HG03025 (cell line): ENCODE data around the gene DAB2IP.
"Not testable (repeated sequence)": the region's sequence is repeated elsewhere in the genome, so short reads cannot be mapped to it uniquely, and the experiment has no call there.

Experiments
- ATAC-seq: cut with Tn5 transposase; IDR thresholded peaks from one replicate; pipeline ENCODE4 v1.9.1; 2021; ENCODE audit warnings: mild to moderate bottlenecking, moderate library complexity; ENCODE audit not compliant: unreplicated experiment, low FRiP score

DAB2IP gene

GRCh38 chr9:121782514-121783110 lies 131.2 kb downstream of the DAB2IP start:
- no peak for ATAC-seq

DNA sequence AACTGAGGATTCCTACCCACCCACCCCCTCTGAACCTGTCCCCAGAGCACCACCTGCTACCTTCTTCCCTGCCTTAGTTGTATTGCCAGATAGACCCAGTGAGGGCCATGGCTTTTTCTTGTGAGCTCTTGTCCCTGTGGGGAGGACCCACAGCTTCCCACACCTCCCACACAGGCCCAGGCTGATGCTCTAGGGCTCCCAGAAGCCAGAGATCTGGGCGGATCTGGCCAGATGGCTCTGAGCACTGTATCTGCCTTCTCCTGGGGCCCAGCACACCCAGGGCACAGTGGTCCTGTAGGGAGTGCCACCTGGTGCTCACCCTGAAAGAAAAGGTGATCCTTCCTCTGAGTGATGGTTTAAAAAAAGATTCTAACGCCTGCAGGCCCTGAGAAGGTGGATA lies 131.7 kb downstream of the DAB2IP start:
- ATAC-seq, result no peak

GRCh38 chr9:121783521-121784507 lies 132.4 kb downstream of the DAB2IP start:
- no peak for ATAC-seq

DNA sequence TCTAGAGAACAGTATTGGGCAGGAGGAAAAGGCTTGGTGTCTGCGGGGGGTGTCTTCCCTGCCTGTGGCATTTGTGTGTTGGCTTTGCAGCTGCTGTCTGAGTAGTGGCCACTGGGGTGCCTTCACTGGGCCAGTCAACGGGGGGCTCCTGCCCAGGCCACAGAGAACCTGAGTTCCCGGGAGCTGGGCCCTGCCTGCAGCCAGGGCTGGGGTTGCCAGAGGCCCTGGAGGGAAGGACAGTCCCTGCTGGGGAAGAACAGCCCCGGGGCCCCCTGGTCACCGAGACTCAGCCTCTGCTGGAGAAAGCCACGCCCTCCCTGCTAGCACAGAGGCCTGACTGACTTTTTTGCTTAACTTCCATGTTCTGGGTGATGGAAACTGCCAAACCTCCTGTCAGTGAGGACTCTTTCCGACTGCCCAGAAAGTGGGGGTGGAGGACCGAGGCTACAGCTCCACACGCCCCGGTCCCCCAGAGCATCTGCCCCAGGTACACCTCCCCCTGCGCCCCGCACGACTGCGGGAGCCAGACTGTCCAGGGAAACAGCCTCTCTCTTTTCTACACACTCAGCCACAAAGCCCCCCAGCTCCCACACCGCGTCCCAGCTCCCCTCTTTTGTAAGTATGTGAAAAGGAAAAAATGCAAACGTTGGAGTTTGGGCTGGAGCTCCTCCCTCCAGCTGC lies 133.4 kb downstream of the DAB2IP start:
- no peak for ATAC-seq

- ATAC-seq, result no peak
Observed at GRCh38 chr9:121785673-121786542, 134.5 kb downstream of the DAB2IP start.

DNA sequence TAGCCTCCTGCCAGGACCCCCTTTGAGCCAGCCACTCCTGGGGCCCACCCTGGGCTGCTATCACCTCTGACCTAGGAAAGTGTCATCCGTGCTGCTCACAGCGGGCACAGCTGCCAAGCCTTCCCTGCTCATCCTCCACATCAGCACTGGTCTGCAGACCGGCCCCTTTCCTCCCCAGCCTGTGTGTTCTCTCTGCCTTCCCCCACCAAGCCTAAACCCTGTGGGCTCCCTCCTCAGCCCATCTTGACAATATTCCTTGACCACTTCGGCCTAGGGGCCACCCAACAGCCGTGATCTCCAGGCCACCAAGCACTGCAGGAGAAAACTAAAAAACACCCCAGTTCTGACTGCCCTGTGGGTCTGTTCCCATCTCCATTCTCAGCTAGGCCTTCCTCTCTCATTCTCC lies 135.1 kb downstream of the DAB2IP start:
- ATAC-seq, result no peak

DNA sequence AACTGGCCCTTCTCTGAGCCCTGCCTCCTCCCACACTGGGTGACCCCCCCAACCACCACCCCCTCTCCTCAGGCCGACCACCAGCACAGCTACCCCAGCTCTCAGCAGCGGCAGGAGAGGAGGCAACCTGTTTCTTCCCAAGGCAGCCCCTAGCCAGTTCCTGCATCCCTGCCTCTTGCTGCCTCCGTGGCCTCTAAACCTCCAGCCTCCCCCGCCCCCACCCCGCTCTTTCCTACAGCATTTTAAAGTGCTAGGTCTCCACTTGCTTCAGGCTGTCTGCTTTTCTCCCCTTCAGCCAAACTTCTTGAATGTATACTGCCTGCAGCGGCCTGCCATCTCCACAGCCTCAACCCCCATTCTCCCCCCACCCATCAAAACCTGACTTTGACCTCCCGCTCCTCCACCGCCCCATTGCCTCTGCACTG lies 135.6 kb downstream of the DAB2IP start:
- ATAC-seq, result no peak

DNA sequence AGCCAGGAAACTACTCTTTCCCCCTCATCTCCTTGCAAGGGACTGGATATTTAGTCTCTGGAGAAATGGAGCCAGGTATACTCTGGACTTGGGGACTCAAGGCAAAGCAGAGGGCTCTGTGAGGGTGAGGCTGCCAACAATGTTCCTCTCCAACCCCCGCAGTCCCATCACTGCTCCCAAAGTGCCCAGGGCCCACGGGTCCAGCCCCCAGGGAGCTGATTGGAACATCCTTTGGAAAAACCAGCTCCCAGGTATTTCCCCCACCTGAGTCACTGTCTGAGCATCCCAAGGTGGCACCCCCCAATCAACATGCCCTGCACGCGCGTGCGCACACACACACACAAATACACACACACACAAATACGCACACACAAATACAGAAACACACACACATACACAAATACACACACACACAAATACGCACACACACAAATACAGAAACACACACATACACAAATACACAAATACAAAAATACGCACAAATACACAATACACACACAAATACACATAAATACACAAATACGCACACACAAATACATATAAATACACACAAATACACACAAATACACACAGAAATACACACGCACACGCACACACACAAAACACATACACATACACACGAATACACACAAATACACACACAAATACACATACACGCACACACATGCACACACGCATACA lies 137.4 kb downstream of the DAB2IP start:
- ATAC-seq, result no peak

- no peak for ATAC-seq
Observed at GRCh38 chr9:121790841-121791240, 139.4 kb downstream of the DAB2IP start.

GRCh38 chr9:121792476-121792875 lies 141.0 kb downstream of the DAB2IP start:
- ATAC-seq, result not testable (repeated sequence)

- not testable (repeated sequence) for ATAC-seq
Observed at GRCh38 chr9:121794334-121794733, 142.9 kb downstream of the DAB2IP start.

DNA sequence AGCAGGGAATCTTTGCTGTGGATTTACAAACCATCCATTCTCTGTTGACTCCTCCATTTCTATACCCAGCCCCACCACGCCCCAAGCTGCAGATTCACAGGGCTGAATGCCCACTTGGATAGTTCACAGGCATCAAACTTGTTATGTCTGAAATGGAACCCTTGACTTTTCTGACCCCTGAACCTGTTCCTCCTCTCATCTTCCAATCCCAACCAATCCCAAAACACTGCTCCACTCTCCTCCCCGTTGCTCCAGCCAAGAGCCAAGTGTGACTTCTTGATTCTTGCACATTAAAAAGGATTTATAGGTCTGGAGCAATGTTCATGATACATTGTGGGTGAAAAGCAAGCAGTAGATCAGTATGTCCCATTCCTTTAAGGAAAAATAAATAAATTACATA lies 145.6 kb downstream of the DAB2IP start:
- ATAC-seq, result no peak

- no peak for ATAC-seq
Observed at GRCh38 chr9:121798941-121799340, 147.5 kb downstream of the DAB2IP start.

- ATAC-seq, result no peak
Observed at GRCh38 chr9:121800376-121800775, 148.9 kb downstream of the DAB2IP start.

DNA sequence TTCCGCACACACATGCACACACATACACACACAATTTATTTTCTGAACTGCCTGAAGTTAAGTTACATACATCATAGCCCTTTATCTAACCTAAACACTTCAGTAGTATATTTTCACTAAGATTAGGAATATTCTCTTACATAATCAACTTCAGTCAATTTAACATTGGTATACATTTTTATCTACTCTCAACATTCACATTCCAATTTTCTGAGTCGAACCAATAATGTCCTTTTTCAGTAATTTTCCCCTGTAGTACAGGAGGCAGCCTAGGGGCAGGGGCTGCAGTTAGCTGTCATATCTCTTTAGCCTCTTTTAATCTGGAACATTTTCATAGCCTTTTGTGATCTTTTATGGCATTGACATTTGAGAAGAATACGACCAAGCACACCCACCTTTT lies 150.1 kb downstream of the DAB2IP start:
- ATAC-seq, result no peak

DNA sequence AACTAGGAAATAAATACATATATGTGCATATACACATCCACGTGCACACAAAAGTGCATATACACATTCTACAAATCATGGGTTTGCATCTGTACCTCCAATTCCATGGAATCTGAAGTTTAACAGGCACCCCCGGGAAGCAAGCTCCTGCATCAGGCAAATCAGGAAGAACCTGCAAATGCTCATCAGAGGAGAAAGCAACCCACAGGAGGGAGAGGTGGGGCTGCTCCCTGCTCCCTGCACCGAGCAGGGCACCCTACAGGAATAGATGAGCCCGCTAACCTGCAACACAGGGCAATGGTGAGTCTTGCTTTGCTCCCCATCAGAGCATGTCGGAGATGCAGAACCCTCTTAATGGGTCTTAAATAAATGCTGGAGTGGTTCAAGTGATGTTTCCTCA lies 151.3 kb downstream of the DAB2IP start:
- ATAC-seq, result no peak

GRCh38 chr9:121807069-121807822 lies 155.8 kb downstream of the DAB2IP start:
- ATAC-seq, result no peak

- ATAC-seq, result no peak
Observed at GRCh38 chr9:121807823-121808278, 156.4 kb downstream of the DAB2IP start.

- no peak for ATAC-seq
Observed at GRCh38 chr9:121808781-121809180, 157.3 kb downstream of the DAB2IP start.
